GM23338 (cell line): Measurements from ENCODE around the gene PIGZ. TPM values are rescaled to one million over a fixed set of nuclear protein-coding genes. Genes with fewer than 3 reads are reported as not detected.

Experiments used
- ATAC-seq: fragments of 200-7000 bp; cut with Tn5 transposase; 3 replicates; pipeline ENCODE4 v1.9.1; 2020
- DNase-seq: peaks from one replicate; pipeline ENCODE4 v3.0.0-alpha.2; 2015; ENCODE audit warnings: low spot score
- H2AFZ ChIP-seq: fragments of 200-600 bp; sonication (generic); 2 replicates; pipeline ENCODE4 v1.8.0; 2016; ENCODE audit warnings: antibody characterized with exemption, mild to moderate bottlenecking, moderate library complexity
- H3F3A ChIP-seq: fragments of 200-600 bp; sonication (generic); replicated peaks from 2 replicates; pipeline ENCODE4 v1.8.0; 2017; ENCODE audit warnings: antibody characterized with exemption, mixed run types, low read depth
- H3K27ac ChIP-seq: fragments of 200-600 bp; sonication (generic); 2 replicates; pipeline ENCODE4 v1.6.1; 2016; ENCODE audit warnings: low read depth
- H3K27me3 ChIP-seq: fragments of 200-600 bp; sonication (generic); 2 replicates; pipeline ENCODE4 v1.8.0; 2016; ENCODE audit warnings: mild to moderate bottlenecking, mixed run types, moderate library complexity; ENCODE audit not compliant: insufficient read depth
- H3K36me3 ChIP-seq: fragments of 200-600 bp; sonication (generic); 2 replicates; pipeline ENCODE4 v1.8.0; 2016; ENCODE audit warnings: mild to moderate bottlenecking; ENCODE audit not compliant: insufficient read depth
- H3K4me1 ChIP-seq: fragments of 200-600 bp; sonication (generic); 2 replicates; pipeline ENCODE4 v1.8.0; 2016; ENCODE audit warnings: mild to moderate bottlenecking, moderate library complexity; ENCODE audit not compliant: insufficient read depth
- H3K4me2 ChIP-seq: fragments of 200-600 bp; sonication (generic); 2 replicates; pipeline ENCODE4 v1.7.1; 2017; ENCODE audit warnings: mixed run types
- H3K4me3 ChIP-seq: fragments of 200-600 bp; sonication (generic); 2 replicates; pipeline ENCODE4 v1.6.1; 2016; ENCODE audit warnings: mixed run types
- H3K79me2 ChIP-seq: fragments of 200-600 bp; sonication (generic); replicated peaks from 2 replicates; pipeline ENCODE4 v1.8.0; 2017; ENCODE audit warnings: mild to moderate bottlenecking; ENCODE audit not compliant: insufficient read depth
- H3K9me2 ChIP-seq: fragments of 200-600 bp; sonication (generic); 2 replicates; pipeline ENCODE4 v1.8.0; 2017; ENCODE audit not compliant: insufficient read depth
- H4K20me1 ChIP-seq: fragments of 200-600 bp; sonication (generic); replicated peaks from 2 replicates; pipeline ENCODE4 v1.8.0; 2017; ENCODE audit warnings: mild to moderate bottlenecking; ENCODE audit not compliant: insufficient read depth
- H3K27ac Mint-ChIP-seq: 2 replicates; pipeline ENCODE4 v1.8.0; 2020; ENCODE audit warnings: inconsistent platforms, mild to moderate bottlenecking, moderate library complexity, mixed read lengths
- H3K27me3 Mint-ChIP-seq: 3 replicates; pipeline ENCODE4 v1.8.0; 2022; ENCODE audit warnings: low read depth, mild to moderate bottlenecking, moderate library complexity, mixed read lengths, inconsistent platforms; ENCODE audit not compliant: insufficient read depth, poor library complexity
- H3K36me3 Mint-ChIP-seq: 3 replicates; pipeline ENCODE4 v1.8.0; 2021; ENCODE audit warnings: low read depth, mild to moderate bottlenecking, inconsistent platforms, moderate library complexity, mixed read lengths
- H3K4me1 Mint-ChIP-seq: 3 replicates; pipeline ENCODE4 v1.8.0; 2020; ENCODE audit warnings: mild to moderate bottlenecking, inconsistent platforms, mixed read lengths
- H3K4me3 Mint-ChIP-seq: 3 replicates; pipeline ENCODE4 v1.8.0; 2021; ENCODE audit warnings: moderate library complexity, mild to moderate bottlenecking, inconsistent platforms, mixed read lengths
- H3K9me3 Mint-ChIP-seq: 3 replicates; pipeline ENCODE4 v1.8.0; 2020; ENCODE audit warnings: moderate library complexity, mild to moderate bottlenecking, inconsistent platforms, mixed read lengths
- CREB1 ChIP-seq: fragments of 250-450 bp; sonication (Bioruptor Pico); IDR thresholded peaks from 2 replicates; pipeline ENCODE4 v1.5.0; 2020; ENCODE audit warnings: low read depth, mild to moderate bottlenecking, moderate library complexity
- JUNB ChIP-seq: IDR thresholded peaks from one replicate; pipeline ENCODE4 v1.6.1; 2016; ENCODE audit warnings: antibody characterized with exemption; ENCODE audit not compliant: unreplicated experiment
- NANOG ChIP-seq: IDR thresholded peaks from 2 replicates; pipeline ENCODE4 v1.6.1; 2016; ENCODE audit warnings: antibody characterized with exemption, borderline replicate concordance
- POLR2AphosphoS5 ChIP-seq: IDR thresholded peaks from 2 replicates; pipeline ENCODE4 v1.6.1; 2016; ENCODE audit warnings: antibody characterized with exemption, low read depth
- ZNF114 ChIP-seq: fragments of 250-450 bp; sonication (Bioruptor Pico); IDR thresholded peaks from 2 replicates; pipeline ENCODE4 v1.5.0; 2020; ENCODE audit warnings: mild to moderate bottlenecking, moderate library complexity
- ZNF331 ChIP-seq: fragments of 250-450 bp; sonication (Bioruptor Pico); IDR thresholded peaks from 2 replicates; pipeline ENCODE4 v1.5.0; 2020; ENCODE audit warnings: low read depth, mild to moderate bottlenecking, moderate library complexity
- ZNF462 ChIP-seq: fragments of 250-450 bp; sonication (Bioruptor Pico); IDR thresholded peaks from 2 replicates; pipeline ENCODE4 v1.5.0; 2020; ENCODE audit warnings: mild to moderate bottlenecking, moderate library complexity
- polyA plus RNA-seq: library from polyadenylated mRNA; unstranded; fragments of >200 nt; fragmentation: Nextera tagmentation; extraction: Ambion mirVana; gene quantifications from 2 replicates; pipeline ENCODE4 v1.2.1, GENCODE V29; 2016
- total RNA-seq: library from RNA; depleted of rRNA; stranded (reverse); fragments of >200 nt; shearing (Covaris generic); gene quantifications from 2 replicates; pipeline ENCODE4 v1.2.3, GENCODE V29; 2014
- TF ChIP-seq, protein P1 (sequence below), 2 experiments: fragments of 200-600 bp in 1 of 2; sonication (generic) in 1 of 2; conservative IDR thresholded peaks; 2 replicates each; pipeline versions ENCODE4 v1.5.1 to v1.6.1; 2016 to 2017; ENCODE audit warnings: antibody characterized with exemption in 2 of 2, low read depth in 2 of 2, mild to moderate bottlenecking in 2 of 2, moderate library complexity in 1 of 2
- TF ChIP-seq, protein P2 (sequence below): IDR thresholded peaks from one replicate; pipeline ENCODE4 v1.6.1; 2018; ENCODE audit warnings: antibody characterized with exemption; ENCODE audit not compliant: unreplicated experiment
- TF ChIP-seq, protein P3 (sequence below): IDR thresholded peaks from 2 replicates; pipeline ENCODE4 v1.6.1; 2016; ENCODE audit warnings: antibody characterized with exemption

Gene PIGZ
- total and polyA plus RNA-seq, 2 experiments from 2014 or later = 0.16 TPM; not detected in 1

- no peak for DNase-seq
- Mint-ChIP-seq H3K4me3 (no peak overlapping the region), H3K4me1 (peaks cover 13% of the 10 kb centered on the region), H3K27me3 (peaks cover 11% of the 10 kb centered on the region), H3K9me3 (no peaks in the 10 kb centered on the region), H3K36me3 (no peaks in the 10 kb centered on the region), H3K27ac (no peak overlapping the region)
- H2AFZ ChIP-seq = no peak overlapping the region
- no peak overlapping the region for H3K4me2 ChIP-seq
- no peaks in the 10 kb centered on the region for H4K20me1 ChIP-seq
- no peaks in the 10 kb centered on the region for H3K9me2 ChIP-seq
- no peak overlapping the region for H3K4me3 ChIP-seq
- no peak for ATAC-seq
- H3K27ac ChIP-seq = no peak overlapping the region
- H3K4me1 ChIP-seq = no peaks in the 10 kb centered on the region; the same call in 1 of the 2 replicates
- TF ChIP-seq ZNF331 (CRISPR knock-in tag) (no peak), NANOG (no peak), JUNB (no peak), POLR2AphosphoS5 (no peak), CREB1 (CRISPR knock-in tag) (no peak), ZNF462 (CRISPR knock-in tag) (no peak), ZNF114 (no peak)
- TF ChIP-seq, protein P1, sequence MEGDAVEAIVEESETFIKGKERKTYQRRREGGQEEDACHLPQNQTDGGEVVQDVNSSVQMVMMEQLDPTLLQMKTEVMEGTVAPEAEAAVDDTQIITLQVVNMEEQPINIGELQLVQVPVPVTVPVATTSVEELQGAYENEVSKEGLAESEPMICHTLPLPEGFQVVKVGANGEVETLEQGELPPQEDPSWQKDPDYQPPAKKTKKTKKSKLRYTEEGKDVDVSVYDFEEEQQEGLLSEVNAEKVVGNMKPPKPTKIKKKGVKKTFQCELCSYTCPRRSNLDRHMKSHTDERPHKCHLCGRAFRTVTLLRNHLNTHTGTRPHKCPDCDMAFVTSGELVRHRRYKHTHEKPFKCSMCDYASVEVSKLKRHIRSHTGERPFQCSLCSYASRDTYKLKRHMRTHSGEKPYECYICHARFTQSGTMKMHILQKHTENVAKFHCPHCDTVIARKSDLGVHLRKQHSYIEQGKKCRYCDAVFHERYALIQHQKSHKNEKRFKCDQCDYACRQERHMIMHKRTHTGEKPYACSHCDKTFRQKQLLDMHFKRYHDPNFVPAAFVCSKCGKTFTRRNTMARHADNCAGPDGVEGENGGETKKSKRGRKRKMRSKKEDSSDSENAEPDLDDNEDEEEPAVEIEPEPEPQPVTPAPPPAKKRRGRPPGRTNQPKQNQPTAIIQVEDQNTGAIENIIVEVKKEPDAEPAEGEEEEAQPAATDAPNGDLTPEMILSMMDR (conservative IDR thresholded peaks at IDR 0.05; ENCODE audit: low read depth in 2 of 2) = no peak
- TF ChIP-seq, protein P2, sequence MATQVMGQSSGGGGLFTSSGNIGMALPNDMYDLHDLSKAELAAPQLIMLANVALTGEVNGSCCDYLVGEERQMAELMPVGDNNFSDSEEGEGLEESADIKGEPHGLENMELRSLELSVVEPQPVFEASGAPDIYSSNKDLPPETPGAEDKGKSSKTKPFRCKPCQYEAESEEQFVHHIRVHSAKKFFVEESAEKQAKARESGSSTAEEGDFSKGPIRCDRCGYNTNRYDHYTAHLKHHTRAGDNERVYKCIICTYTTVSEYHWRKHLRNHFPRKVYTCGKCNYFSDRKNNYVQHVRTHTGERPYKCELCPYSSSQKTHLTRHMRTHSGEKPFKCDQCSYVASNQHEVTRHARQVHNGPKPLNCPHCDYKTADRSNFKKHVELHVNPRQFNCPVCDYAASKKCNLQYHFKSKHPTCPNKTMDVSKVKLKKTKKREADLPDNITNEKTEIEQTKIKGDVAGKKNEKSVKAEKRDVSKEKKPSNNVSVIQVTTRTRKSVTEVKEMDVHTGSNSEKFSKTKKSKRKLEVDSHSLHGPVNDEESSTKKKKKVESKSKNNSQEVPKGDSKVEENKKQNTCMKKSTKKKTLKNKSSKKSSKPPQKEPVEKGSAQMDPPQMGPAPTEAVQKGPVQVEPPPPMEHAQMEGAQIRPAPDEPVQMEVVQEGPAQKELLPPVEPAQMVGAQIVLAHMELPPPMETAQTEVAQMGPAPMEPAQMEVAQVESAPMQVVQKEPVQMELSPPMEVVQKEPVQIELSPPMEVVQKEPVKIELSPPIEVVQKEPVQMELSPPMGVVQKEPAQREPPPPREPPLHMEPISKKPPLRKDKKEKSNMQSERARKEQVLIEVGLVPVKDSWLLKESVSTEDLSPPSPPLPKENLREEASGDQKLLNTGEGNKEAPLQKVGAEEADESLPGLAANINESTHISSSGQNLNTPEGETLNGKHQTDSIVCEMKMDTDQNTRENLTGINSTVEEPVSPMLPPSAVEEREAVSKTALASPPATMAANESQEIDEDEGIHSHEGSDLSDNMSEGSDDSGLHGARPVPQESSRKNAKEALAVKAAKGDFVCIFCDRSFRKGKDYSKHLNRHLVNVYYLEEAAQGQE = no peak
- TF ChIP-seq, protein P3, sequence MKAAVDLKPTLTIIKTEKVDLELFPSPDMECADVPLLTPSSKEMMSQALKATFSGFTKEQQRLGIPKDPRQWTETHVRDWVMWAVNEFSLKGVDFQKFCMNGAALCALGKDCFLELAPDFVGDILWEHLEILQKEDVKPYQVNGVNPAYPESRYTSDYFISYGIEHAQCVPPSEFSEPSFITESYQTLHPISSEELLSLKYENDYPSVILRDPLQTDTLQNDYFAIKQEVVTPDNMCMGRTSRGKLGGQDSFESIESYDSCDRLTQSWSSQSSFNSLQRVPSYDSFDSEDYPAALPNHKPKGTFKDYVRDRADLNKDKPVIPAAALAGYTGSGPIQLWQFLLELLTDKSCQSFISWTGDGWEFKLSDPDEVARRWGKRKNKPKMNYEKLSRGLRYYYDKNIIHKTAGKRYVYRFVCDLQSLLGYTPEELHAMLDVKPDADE = no peak
- H3F3A ChIP-seq = no peaks in the 10 kb centered on the region
- no peaks in the 10 kb centered on the region for H3K79me2 ChIP-seq
- H3K27me3 ChIP-seq = no peaks in the 10 kb centered on the region
- no peaks in the 10 kb centered on the region for H3K36me3 ChIP-seq
These were observed 48.4 kb upstream of the PIGZ start for GRCh38 chr3:197017003-197017402.
